ENCODE results near the gene AEN.

The AEN gene

DNA sequence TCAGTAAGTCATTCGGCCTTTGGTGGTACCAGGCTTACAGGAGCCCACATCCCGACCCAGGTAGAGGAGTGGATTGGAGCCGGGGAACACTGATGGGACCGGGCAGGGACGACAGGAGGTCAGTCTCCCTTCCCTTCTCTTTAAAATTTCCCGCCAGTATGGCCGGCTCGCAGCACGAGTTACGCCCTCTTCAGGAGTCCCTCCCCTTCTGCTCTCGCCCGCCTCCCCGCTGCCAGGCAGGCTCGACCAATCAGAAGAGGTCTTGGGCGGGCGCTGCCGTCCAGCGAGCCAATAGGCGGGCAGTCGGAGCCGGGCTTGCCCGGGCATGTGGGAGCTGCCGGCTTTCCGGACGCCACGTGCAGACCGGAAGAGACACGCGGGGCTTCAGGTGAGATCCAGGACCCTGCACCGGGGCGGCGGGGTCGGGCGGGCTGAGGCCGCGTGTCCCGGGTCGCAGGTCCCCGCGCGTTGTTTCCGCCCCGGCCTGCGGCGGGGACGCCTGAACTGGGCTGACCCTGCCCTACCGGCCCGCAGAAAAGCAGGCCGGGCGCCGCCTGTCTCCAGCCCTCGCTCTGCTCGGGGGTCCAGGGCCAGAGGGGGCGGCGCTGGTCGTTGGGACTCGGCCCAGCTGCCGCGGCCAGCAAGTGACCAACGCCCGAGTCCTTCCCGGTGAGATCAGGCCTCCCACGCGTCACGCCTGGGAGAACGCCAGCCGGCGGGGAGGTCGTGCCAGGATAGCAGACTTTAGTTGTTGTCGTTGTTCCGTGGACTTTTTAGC lies at the start of gene AEN:
TSS of gene AEN (plus strand) at position 346 of the 778 bp plus-strand sequence. CDS start 4,870 bp downstream, outside the sequence.
- peak; percentile 82 to 90 for DNase-seq (ENCODE audit: extremely low read depth in 1 of 2, low read depth in 1 of 2)

GRCh38 chr15:88571852-88572259 lies 49.3 kb upstream of the AEN start:
- DNase-seq (ENCODE audit: extremely low read depth in 1 of 2, low read depth in 1 of 2), result no peak

- no peak for DNase-seq (ENCODE audit: extremely low read depth in 1 of 2, low read depth in 1 of 2)
Measured at GRCh38 chr15:88574077-88574476, 47.1 kb upstream of the AEN start.

- DNase-seq (ENCODE audit: extremely low read depth in 1 of 2, low read depth in 1 of 2), result no peak
Measured at GRCh38 chr15:88574655-88575054, 46.5 kb upstream of the AEN start.

GRCh38 chr15:88579322-88579721 lies 41.8 kb upstream of the AEN start:
- DNase-seq (ENCODE audit: extremely low read depth in 1 of 2, low read depth in 1 of 2), result no peak

DNA sequence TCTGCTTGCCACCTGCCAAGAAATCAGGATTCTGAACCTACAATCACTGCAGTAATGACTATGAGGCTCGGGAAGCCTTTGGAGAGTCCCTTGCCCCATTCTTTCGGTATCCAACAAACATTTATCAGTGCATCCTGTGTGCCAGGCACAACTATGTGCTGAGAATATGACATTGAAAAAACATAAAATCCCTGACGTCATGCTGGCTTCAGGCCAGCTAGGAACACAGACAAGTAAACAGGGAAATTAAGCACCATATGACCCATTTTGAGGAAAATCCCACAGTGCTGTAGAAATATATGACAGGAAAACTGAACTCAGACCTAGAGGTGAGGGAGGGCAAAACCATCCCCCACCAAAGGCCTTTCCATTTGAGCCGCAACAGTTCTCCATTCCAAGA lies 40.6 kb upstream of the AEN start:
- no peak for DNase-seq (ENCODE audit: extremely low read depth in 1 of 2, low read depth in 1 of 2)

DNA sequence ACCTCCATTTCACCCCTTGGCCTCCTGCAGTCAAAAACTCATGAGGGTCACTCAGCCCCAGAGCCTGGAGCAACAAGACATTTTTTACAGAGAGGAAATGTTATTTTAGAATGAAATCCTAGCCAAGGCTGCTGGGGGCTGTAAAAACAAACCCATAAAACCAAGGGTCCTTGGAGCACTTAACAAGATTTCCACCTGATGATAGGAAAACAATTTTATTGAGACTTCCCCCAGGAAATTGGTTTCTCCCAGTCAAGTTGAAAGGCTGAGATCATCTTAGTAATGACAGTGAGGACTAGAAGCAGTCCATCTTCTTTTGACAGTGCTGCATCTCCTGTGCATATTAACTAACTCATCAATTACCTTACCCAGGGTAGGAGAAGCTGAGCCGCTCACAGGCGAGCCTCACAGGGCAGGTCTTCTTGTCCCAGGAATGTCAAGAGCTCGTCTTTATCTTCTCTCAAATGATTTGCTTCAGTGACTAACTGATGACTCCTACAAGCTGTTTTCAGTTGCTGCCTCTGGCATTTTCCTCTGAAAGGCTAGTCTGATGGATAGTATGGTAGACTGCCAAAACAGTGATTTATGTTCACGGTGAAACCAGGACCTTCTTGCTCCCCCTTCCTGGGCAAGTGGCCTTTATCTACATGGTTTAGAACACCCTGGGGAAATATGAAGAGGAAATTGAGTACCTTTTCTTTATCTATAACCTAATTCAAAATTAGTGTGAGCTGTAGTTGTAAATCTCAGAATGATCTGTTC lies 34.6 kb upstream of the AEN start:
- no peak for DNase-seq (ENCODE audit: extremely low read depth in 1 of 2, low read depth in 1 of 2)

DNA sequence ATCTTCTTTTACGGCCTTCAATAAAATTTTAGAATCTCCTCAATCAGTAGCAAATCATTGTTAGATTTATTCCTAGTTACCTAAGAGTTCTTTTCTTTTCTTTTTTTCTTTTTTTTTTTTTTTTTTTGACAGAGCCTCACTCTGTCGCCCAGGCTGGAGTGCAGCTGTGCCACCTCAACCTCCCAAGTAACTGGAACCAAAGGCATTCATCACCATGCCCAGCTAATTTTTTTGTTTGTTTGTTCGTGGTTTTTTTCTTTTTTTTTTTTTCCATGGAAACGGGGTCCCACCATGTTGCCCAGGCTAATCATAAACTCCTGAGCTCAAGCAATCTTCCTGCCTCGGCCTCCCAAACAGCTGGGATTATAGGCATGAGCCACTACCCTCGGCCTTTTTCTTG lies 30.4 kb upstream of the AEN start:
- no peak for DNase-seq (ENCODE audit: extremely low read depth in 1 of 2, low read depth in 1 of 2)

DNA sequence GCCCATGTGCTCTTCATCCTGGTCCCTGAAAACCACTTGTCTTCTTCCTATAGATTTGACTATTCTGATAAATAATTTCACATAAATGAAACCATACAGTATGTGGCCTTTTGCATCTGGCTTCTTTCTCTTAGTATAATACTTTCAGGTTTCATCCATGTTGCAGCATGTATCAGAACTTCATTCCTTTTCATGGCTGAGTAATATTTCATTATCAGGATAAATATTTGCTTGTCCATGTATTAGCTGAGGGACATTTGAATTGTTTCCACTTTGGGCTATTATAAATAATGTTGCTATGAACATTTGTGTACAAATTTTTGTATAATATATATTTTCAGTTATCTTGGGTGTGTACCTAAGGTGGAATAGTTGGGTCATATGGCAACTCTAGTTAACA lies 29.8 kb upstream of the AEN start:
- no peak for DNase-seq (ENCODE audit: extremely low read depth in 1 of 2, low read depth in 1 of 2)

GRCh38 chr15:88603885-88604284 lies 17.3 kb upstream of the AEN start:
- DNase-seq (ENCODE audit: extremely low read depth in 1 of 2, low read depth in 1 of 2), result no peak

- DNase-seq (ENCODE audit: extremely low read depth in 1 of 2, low read depth in 1 of 2), result no peak
Measured at GRCh38 chr15:88604381-88605188, 16.6 kb upstream of the AEN start.

DNA sequence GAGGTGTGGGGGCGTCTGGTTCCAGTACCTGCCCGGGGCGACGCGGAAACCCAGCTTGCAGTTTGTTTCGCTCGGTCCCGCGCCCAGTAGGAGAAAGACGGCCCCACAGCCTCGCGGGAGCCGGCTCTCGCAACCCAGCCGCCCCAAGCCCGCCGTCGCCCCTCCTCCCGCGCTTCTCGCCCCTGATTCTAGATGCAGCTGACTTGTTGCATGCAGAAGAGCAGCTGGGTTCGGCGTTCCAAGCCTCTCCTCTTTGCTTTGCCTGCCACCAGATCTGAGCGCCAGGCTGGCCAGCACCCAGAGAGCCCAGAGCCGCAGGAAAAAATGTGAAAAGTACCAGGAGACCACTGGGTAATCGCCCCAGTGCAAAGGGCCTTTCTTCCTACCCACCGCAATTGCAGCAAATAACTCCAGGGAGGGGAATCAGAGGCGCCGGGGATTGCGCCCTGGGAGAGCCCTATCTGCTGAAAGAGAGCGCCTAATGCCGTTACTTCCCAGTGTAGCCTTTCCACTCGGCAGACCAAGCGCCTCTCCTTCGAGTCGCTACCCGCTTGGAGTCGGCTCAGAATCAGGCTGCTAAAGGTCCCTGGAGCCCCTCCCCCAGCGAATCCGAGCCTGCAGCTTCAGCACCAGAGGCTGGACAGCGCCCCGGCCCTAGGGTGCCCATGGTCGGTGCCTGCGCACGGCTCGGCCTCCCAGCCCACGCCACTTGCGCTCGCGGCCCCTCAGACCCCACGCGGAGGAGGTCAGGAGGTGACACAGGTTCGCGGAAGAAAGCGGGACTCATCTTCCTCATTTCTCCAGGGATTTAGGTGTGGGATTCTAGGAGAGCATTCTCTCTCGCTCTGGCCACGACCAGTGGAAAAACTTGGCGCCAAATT lies 15.7 kb upstream of the AEN start:
- no peak for DNase-seq (ENCODE audit: extremely low read depth in 1 of 2, low read depth in 1 of 2)

- no peak for DNase-seq (ENCODE audit: extremely low read depth in 1 of 2, low read depth in 1 of 2)
Measured at GRCh38 chr15:88606070-88606794, 14.9 kb upstream of the AEN start.

DNA sequence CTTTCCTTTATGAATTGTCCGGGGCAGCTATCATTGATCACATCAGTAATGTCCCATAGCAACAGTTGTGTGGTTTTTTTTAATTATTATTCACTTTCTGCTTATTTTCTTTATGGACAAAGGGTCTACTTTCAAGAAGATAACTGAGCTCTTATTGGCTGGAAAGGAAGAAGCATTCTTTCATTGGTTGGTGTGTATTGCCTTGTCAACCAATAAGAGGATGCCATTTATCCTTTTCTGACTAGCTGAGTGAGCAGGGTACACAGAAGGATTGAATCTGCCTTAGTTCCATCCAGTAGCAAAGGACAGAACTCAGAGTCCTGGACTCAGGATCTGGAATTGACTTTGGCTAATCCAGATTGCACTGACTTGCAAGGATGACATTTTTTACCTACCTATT lies 13.2 kb upstream of the AEN start:
- DNase-seq (ENCODE audit: extremely low read depth in 1 of 2, low read depth in 1 of 2), result no peak

- DNase-seq (ENCODE audit: extremely low read depth in 1 of 2, low read depth in 1 of 2), result no peak
Measured at GRCh38 chr15:88608607-88609181, 12.4 kb upstream of the AEN start.

DNA sequence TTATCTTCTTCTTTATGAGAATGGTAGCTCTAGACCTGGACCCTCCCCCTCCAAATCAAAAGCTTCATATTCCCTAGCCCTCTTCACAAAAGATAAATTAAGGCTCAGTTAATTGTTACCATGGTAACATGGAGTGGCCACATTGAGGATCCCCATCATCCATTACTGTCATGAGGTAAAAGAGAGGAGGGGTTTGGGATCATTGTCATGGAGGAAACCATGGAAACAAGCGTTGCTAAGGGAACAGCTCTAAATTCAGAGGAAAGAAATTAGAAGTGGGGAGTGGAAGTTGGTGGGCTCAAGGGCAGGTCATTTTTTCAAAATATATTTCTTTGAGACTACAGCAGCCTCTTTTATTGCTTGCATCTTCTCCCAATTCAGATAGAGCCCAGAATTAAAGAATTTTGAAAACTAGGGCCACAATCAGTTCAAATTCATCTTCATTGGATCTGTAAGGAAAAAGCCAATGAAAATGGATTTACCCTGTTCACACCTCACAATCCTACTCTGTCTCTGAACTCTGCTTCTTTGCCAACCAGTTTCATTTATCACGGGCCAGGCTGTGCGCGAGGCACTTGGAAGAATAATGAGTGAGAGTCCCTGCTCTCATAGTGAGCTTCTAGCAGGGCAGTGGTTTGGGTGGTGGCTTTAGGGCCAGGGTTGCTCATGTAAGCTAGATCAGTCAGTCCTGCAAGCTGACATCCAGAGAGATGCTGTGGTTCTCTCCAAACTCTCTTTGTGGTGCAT lies 11.6 kb upstream of the AEN start:
- no peak for DNase-seq (ENCODE audit: extremely low read depth in 1 of 2, low read depth in 1 of 2)

DNA sequence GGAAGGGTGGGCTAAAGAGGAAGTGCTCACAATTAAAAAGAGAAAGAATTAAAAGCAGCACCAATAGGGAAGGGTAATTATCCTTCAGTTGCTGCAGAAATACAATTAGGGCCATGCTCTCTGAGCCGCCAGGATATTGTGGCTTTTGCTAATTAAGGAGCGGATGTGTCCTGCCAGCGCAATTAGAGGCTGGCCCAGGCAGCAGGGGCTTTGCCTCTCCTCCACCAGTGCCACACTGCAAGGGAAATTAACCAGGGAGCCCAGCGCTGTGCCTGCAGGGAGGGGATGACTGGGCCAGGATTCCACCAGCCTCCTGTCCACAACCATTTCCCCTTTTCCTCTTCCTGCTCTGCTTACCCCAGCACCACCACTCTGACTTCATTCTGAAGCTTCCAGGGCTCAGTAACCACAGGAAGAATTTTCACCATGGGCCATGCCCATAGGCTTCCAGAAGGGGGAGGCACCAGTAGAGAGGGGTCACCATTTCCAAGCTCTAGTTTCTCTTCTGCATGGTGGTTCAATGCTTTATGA lies 10.4 kb upstream of the AEN start:
- DNase-seq (ENCODE audit: extremely low read depth in 1 of 2, low read depth in 1 of 2), result no peak

DNA sequence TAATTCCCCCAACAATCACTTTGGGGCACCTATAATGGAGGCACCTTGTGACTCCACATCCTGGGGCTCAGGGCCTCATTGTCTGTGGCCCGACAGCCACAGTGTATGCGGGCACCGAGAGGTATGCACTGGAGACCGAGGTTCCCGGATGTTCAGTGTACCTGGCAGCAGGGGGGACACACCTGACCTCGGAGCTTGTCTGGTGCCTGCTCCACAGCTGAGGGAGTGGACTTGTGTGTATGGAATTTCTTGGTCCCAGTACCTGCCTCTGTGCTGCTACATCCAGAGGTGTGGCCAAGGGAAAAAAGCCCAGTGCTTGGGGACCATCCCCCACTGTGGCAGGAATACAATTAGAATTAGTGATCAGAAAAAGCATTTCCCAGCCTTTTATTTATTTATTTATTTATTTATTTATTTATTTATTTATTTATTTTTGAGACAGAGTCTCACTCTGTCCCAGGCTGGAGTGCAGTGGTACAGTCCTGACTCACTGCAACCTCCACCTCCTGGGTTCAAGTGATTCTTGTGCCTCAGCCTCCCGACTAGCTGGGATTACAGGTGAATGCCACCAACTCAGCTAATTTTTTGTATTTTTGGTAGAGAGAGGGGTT lies 8.8 kb upstream of the AEN start:
- no peak for DNase-seq (ENCODE audit: extremely low read depth in 1 of 2, low read depth in 1 of 2)
